ENCODE measurements around the gene TRAK1. TPM values are rescaled to one million over a fixed set of nuclear protein-coding genes. Genes with fewer than 3 reads are reported as not detected.
"Not testable (repeated sequence)": the region's sequence is repeated elsewhere in the genome, so short reads cannot be mapped to it uniquely, and the experiment has no call there.

TRAK1 gene
- total RNA-seq, 2 experiments from 2014 or later = 18.3 to 19.1 TPM

GRCh38 chr3:42102571-42102970, 11.4 kb downstream of the TRAK1 start:
- H3K9me3 Mint-ChIP-seq = no peaks in the 10 kb centered on the region
- intact Hi-C loops (cut with micrococcal nuclease) = no loop called here
- no peak overlapping the region for H3K4me3 Mint-ChIP-seq
- peaks cover 6% of the 10 kb centered on the region for H3K36me3 Mint-ChIP-seq (ENCODE audit: low read depth)
- H3K27me3 Mint-ChIP-seq (ENCODE audit: low read depth) = no peaks in the 10 kb centered on the region
- peaks cover 2% of the 10 kb centered on the region for H3K4me1 Mint-ChIP-seq (ENCODE audit: low read depth)
- no peak for DNase-seq
- CTCF ChIA-PET = interaction anchor here (0.6 to 0.7 kb wide), 3 partner anchors 14 to 204 kb away, joined by 3 to 4 read pairs (median 4); no protein-coding TSS in a partner anchor
- H3K27ac Mint-ChIP-seq = no peak overlapping the region

- H3K27me3 Mint-ChIP-seq (ENCODE audit: low read depth); intact Hi-C loops (cut with micrococcal nuclease); H3K4me1 Mint-ChIP-seq (ENCODE audit: low read depth); H3K9me3 Mint-ChIP-seq; H3K36me3 Mint-ChIP-seq (ENCODE audit: low read depth); H3K4me3 Mint-ChIP-seq; H3K27ac Mint-ChIP-seq; DNase-seq: not testable (repeated sequence)
- CTCF ChIA-PET = interaction anchor here (1.0 to 1.3 kb wide), 3 partner anchors 29 to 106 kb away, joined by 3 to 4 read pairs (median 4); no protein-coding TSS in a partner anchor
These were observed 12.9 kb downstream of the TRAK1 start for GRCh38 chr3:42103921-42104665.

GRCh38 chr3:42105994-42106393, 14.8 kb downstream of the TRAK1 start:
- DNase-seq; H3K4me3 Mint-ChIP-seq; intact Hi-C loops (cut with micrococcal nuclease); H3K27ac Mint-ChIP-seq; CTCF ChIA-PET; H3K27me3 Mint-ChIP-seq (ENCODE audit: low read depth); H3K4me1 Mint-ChIP-seq (ENCODE audit: low read depth); H3K9me3 Mint-ChIP-seq; H3K36me3 Mint-ChIP-seq (ENCODE audit: low read depth): not testable (repeated sequence)

GRCh38 chr3:42106646-42107045, 15.5 kb downstream of the TRAK1 start:
- intact Hi-C loops (cut with micrococcal nuclease) = no loop called here
- Mint-ChIP-seq H3K27ac (no peak overlapping the region), H3K27me3 (ENCODE audit: low read depth) (no peaks in the 10 kb centered on the region), H3K4me1 (ENCODE audit: low read depth) (no peaks in the 10 kb centered on the region), H3K9me3 (no peaks in the 10 kb centered on the region), H3K36me3 (ENCODE audit: low read depth) (peaks cover 6% of the 10 kb centered on the region), H3K4me3 (no peak overlapping the region)
- CTCF ChIA-PET = no interaction called here
- DNase-seq = no peak

- Mint-ChIP-seq H3K27me3 (ENCODE audit: low read depth) (no peaks in the 10 kb centered on the region), H3K4me3 (no peak overlapping the region), H3K27ac (no peak overlapping the region), H3K9me3 (no peaks in the 10 kb centered on the region), H3K36me3 (ENCODE audit: low read depth) (peaks cover under 1% of the 10 kb centered on the region), H3K4me1 (ENCODE audit: low read depth) (no peaks in the 10 kb centered on the region)
- no peak for DNase-seq
- intact Hi-C loops (cut with micrococcal nuclease) = no loop called here
- CTCF ChIA-PET = interaction anchor here (0.6 to 1.5 kb wide), 3 partner anchors 9 to 44 kb away, joined by 5 to 7 read pairs (median 5); no protein-coding TSS in a partner anchor
These were observed 19.5 kb downstream of the TRAK1 start for GRCh38 chr3:42110631-42111030.

GRCh38 chr3:42114130-42114725, 23.1 kb downstream of the TRAK1 start:
- H3K36me3 Mint-ChIP-seq (ENCODE audit: low read depth) = no peaks in the 10 kb centered on the region
- intact Hi-C loops (cut with micrococcal nuclease) = no loop called here

GRCh38 chr3:42115215-42115614, 24.1 kb downstream of the TRAK1 start:
- CTCF ChIA-PET = interaction anchor here (0.6 to 1.1 kb wide), 2 partner anchors 76 to 101 kb away, joined by 3 to 4 read pairs; no protein-coding TSS in a partner anchor
- no peaks in the 10 kb centered on the region for H3K27me3 Mint-ChIP-seq (ENCODE audit: low read depth)
- no peaks in the 10 kb centered on the region for H3K36me3 Mint-ChIP-seq (ENCODE audit: low read depth)
- H3K27ac Mint-ChIP-seq = no peak overlapping the region
- no peak for DNase-seq
- intact Hi-C loops (cut with micrococcal nuclease) = no loop called here
- H3K4me3 Mint-ChIP-seq = no peak overlapping the region
- H3K4me1 Mint-ChIP-seq (ENCODE audit: low read depth) = peaks cover 9% of the 10 kb centered on the region
- H3K9me3 Mint-ChIP-seq = no peaks in the 10 kb centered on the region

More at GRCh38 chr3:42114130-42114725, 23.1 kb downstream of the TRAK1 start:
- Mint-ChIP-seq H3K27ac (no peak overlapping the region), H3K27me3 (ENCODE audit: low read depth) (no peaks in the 10 kb centered on the region), H3K9me3 (no peaks in the 10 kb centered on the region), H3K4me1 (ENCODE audit: low read depth) (peaks cover 6% of the 10 kb centered on the region), H3K4me3 (no peak overlapping the region)
- DNase-seq = no peak
- CTCF ChIA-PET = interaction anchor here (0.6 kb wide), 1 partner anchor 100 kb away, joined by 4 read pairs; no protein-coding TSS in a partner anchor

GRCh38 chr3:42115946-42116345, 24.8 kb downstream of the TRAK1 start:
- intact Hi-C loops (cut with micrococcal nuclease) = no loop called here
- no peaks in the 10 kb centered on the region for H3K9me3 Mint-ChIP-seq
- no peak overlapping the region for H3K4me3 Mint-ChIP-seq
- H3K4me1 Mint-ChIP-seq (ENCODE audit: low read depth) = peaks cover 14% of the 10 kb centered on the region
- no peaks in the 10 kb centered on the region for H3K27me3 Mint-ChIP-seq (ENCODE audit: low read depth)
- no peaks in the 10 kb centered on the region for H3K36me3 Mint-ChIP-seq (ENCODE audit: low read depth)
- no peak for DNase-seq
- H3K27ac Mint-ChIP-seq = no peak overlapping the region
- CTCF ChIA-PET = interaction anchor here (1.1 kb wide), 1 partner anchor 76 kb away, joined by 3 read pairs; no protein-coding TSS in a partner anchor

GRCh38 chr3:42116466-42116865, 25.3 kb downstream of the TRAK1 start:
- Mint-ChIP-seq H3K27ac (no peak overlapping the region), H3K4me1 (ENCODE audit: low read depth) (peaks cover 15% of the 10 kb centered on the region), H3K27me3 (ENCODE audit: low read depth) (no peaks in the 10 kb centered on the region), H3K36me3 (ENCODE audit: low read depth) (no peaks in the 10 kb centered on the region), H3K9me3 (no peaks in the 10 kb centered on the region), H3K4me3 (no peak overlapping the region)
- intact Hi-C loops (cut with micrococcal nuclease) = no loop called here
- CTCF ChIA-PET = interaction anchor here (1.1 to 4.7 kb wide), 2 partner anchors 74 to 75 kb away, joined by 3 to 56 read pairs; no protein-coding TSS in a partner anchor
- no peak for DNase-seq

- no peak overlapping the region for H3K4me3 Mint-ChIP-seq
- H3K4me1 Mint-ChIP-seq (ENCODE audit: low read depth) = peaks cover 16% of the 10 kb centered on the region
- CTCF ChIA-PET = interaction anchor here (0.7 to 4.7 kb wide), 4 partner anchors 18 to 73 kb away, joined by 3 to 56 read pairs (median 4); no protein-coding TSS in a partner anchor
- H3K27ac Mint-ChIP-seq = no peak overlapping the region
- DNase-seq = no peak
- no peaks in the 10 kb centered on the region for H3K27me3 Mint-ChIP-seq (ENCODE audit: low read depth)
- intact Hi-C loops (cut with micrococcal nuclease) = loop anchor here (1.0 kb wide), 1 partner anchor 74 kb away; no protein-coding TSS in a partner anchor
- H3K36me3 Mint-ChIP-seq (ENCODE audit: low read depth) = no peaks in the 10 kb centered on the region
- H3K9me3 Mint-ChIP-seq = no peaks in the 10 kb centered on the region
These were observed 26.2 kb downstream of the TRAK1 start for GRCh38 chr3:42117175-42118008.

- intact Hi-C loops (cut with micrococcal nuclease) = loop anchor here (1.0 kb wide), 1 partner anchor 72 kb away; no protein-coding TSS in a partner anchor
- Mint-ChIP-seq H3K9me3 (no peaks in the 10 kb centered on the region), H3K27ac (no peak overlapping the region), H3K27me3 (ENCODE audit: low read depth) (no peaks in the 10 kb centered on the region), H3K36me3 (ENCODE audit: low read depth) (no peaks in the 10 kb centered on the region), H3K4me3 (no peak overlapping the region), H3K4me1 (ENCODE audit: low read depth) (peaks cover 22% of the 10 kb centered on the region)
- CTCF ChIA-PET = interaction anchor here (1.1 to 4.7 kb wide), 4 partner anchors 8 to 72 kb away, joined by 4 to 56 read pairs (median 5); no protein-coding TSS in a partner anchor
- peak; percentile 55 for DNase-seq
These were observed 27.7 kb downstream of the TRAK1 start for GRCh38 chr3:42118762-42119361.

Measured in activated naive CD4-positive, alpha-beta T cell treated with anti-CD3 and anti-CD28 coated beads for 36 hours (primary cell).